Measurements from ENCODE around the gene DHDH.

Gene DHDH

GRCh38 chr19:48950830-48951519 lies 17.5 kb downstream of the DHDH start:
- Histone ChIP-seq H2AFZ (ENCODE audit: low read depth) (no peak overlapping the region), H3K4me3 (IDR thresholded peaks at IDR 0.05; ENCODE audit: insufficient read depth, low read depth, low read length) (no peak overlapping the region), H3K4me2 (no peak overlapping the region), H4K20me1 (ENCODE audit: insufficient read depth) (no peaks in the 10 kb centered on the region), H3K36me3 (ENCODE audit: insufficient read depth) (no peaks in the 10 kb centered on the region), H3K4me1 (ENCODE audit: low read depth, poor library complexity, severe bottlenecking) (peaks cover 11% of the 10 kb centered on the region), H3K79me2 (ENCODE audit: insufficient read depth, low read depth) (peaks cover 10% of the 10 kb centered on the region; the same call in 1 of the 2 replicates), H3K9ac (no peak overlapping the region), H3K27ac (no peak overlapping the region), H3K27me3 (ENCODE audit: insufficient read depth, low read depth) (no peaks in the 10 kb centered on the region)
- no peak for TF ChIP-seq CTCF (conservative IDR thresholded peaks at IDR 0.05; ENCODE audit: low read depth, low read length)

DNA sequence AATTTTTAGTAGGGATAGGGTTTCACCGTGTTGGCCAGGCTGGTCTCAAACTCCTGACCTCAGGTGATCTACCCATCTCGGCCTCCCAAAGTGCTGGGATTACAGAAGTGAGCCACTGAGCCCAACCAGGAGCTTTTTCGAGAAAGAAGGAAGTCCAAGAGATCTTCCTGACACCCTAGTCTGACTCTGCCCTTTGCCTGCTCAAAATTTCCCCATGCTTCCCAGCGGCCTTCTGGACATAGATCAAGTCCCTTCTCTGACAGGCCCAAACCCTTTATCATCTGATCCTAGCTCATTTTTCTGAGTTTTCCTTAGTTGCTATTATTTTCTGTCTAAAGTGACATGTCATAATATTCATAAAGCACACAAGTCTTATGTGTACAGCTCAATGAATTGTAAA lies 19.6 kb downstream of the DHDH start:
- no peaks in the 10 kb centered on the region for H3K36me3 ChIP-seq (ENCODE audit: insufficient read depth)
- H3K4me1 ChIP-seq (ENCODE audit: low read depth, poor library complexity, severe bottlenecking) = peaks cover 11% of the 10 kb centered on the region

DNA sequence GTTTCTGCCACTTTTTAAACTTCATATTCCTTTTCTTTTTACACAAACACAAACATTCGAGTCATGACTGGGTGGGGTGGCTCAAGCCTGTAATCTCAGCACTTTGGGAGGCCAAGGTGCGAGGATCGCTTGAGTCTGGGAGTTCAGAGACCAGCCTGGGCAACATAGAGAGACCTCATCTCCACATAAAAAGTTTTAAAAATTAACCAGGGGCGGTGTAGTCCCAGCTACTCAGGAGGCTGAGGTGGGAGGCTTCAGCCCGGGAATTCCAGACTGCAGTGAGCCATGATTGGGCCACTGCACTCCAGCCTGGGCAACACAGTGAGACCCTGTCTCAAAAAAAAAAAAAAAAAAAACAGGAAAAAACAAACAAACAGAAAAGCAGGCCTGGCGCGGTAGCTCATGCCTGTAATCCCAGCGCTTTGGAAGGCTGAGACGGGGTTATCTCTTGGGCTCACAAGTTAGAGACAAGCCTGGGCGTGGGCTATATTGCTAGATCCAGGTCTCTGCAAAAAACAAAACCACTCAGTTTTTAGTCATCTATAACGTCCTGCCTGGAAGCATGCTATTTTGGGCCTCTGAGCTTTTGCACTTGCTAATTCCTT lies 20.6 kb downstream of the DHDH start:
- peak overlapping the region; percentile 91 for H2AFZ ChIP-seq (ENCODE audit: low read depth)
- no peaks in the 10 kb centered on the region for H3K36me3 ChIP-seq (ENCODE audit: insufficient read depth)
- H3K9ac ChIP-seq = peak overlapping the region; percentile 79; the same call in 1 of the 2 replicates
- H3K4me1 ChIP-seq (ENCODE audit: low read depth, poor library complexity, severe bottlenecking) = peaks cover 11% of the 10 kb centered on the region
- H3K27me3 ChIP-seq (ENCODE audit: insufficient read depth, low read depth) = no peaks in the 10 kb centered on the region
- no peak overlapping the region; the same call in 1 of the 2 replicates for H3K27ac ChIP-seq
- TF ChIP-seq CTCF (conservative IDR thresholded peaks at IDR 0.05; ENCODE audit: low read depth, low read length) = no peak
- no peak overlapping the region for H3K4me3 ChIP-seq (IDR thresholded peaks at IDR 0.05; ENCODE audit: insufficient read depth, low read depth, low read length)
- peak overlapping the region; percentile 47 for H3K4me2 ChIP-seq
- peaks cover 10% of the 10 kb centered on the region; the same call in 1 of the 2 replicates for H3K79me2 ChIP-seq (ENCODE audit: insufficient read depth, low read depth)
- no peaks in the 10 kb centered on the region for H4K20me1 ChIP-seq (ENCODE audit: insufficient read depth)

More for the DNA sequence above, 19.6 kb downstream of the DHDH start:
- Histone ChIP-seq H3K79me2 (ENCODE audit: insufficient read depth, low read depth) (peaks cover 10% of the 10 kb centered on the region; the same call in 1 of the 2 replicates), H3K27me3 (ENCODE audit: insufficient read depth, low read depth) (no peaks in the 10 kb centered on the region), H3K27ac (no peak overlapping the region), H3K9ac (no peak overlapping the region), H4K20me1 (ENCODE audit: insufficient read depth) (no peaks in the 10 kb centered on the region), H2AFZ (ENCODE audit: low read depth) (no peak overlapping the region), H3K4me3 (IDR thresholded peaks at IDR 0.05; ENCODE audit: insufficient read depth, low read depth, low read length) (no peak overlapping the region), H3K4me2 (no peak overlapping the region)
- TF ChIP-seq CTCF (conservative IDR thresholded peaks at IDR 0.05; ENCODE audit: low read depth, low read length) = no peak

GRCh38 chr19:48954595-48955307 lies 21.3 kb downstream of the DHDH start, which contains the start of gene BAX:
BAX (plus strand) TSS chr19:48954875; CDS start chr19:48954929, 54 bp downstream.
- peak within 1 kb of the TSS; percentile 91 for H2AFZ ChIP-seq (ENCODE audit: low read depth)
- peak within 1 kb of the TSS; percentile 37; the same call in 1 of the 2 replicates for H3K27ac ChIP-seq
- peaks cover 10% of the 10 kb centered on the region; the same call in 1 of the 2 replicates for H3K79me2 ChIP-seq (ENCODE audit: insufficient read depth, low read depth)
- peaks cover 11% of the 10 kb centered on the region for H3K4me1 ChIP-seq (ENCODE audit: low read depth, poor library complexity, severe bottlenecking)
- TF ChIP-seq CTCF (conservative IDR thresholded peaks at IDR 0.05; ENCODE audit: low read depth, low read length) = no peak
- no peaks in the 10 kb centered on the region for H3K27me3 ChIP-seq (ENCODE audit: insufficient read depth, low read depth)
- no peaks in the 10 kb centered on the region for H3K36me3 ChIP-seq (ENCODE audit: insufficient read depth)
- peak within 1 kb of the TSS; percentile 79 for H3K9ac ChIP-seq
- H3K4me3 ChIP-seq (IDR thresholded peaks at IDR 0.05; ENCODE audit: insufficient read depth, low read depth, low read length) = no peak within 1 kb of the TSS
- peak within 1 kb of the TSS; percentile 72 for H3K4me2 ChIP-seq
- no peaks in the 10 kb centered on the region for H4K20me1 ChIP-seq (ENCODE audit: insufficient read depth)
